Measurements from ENCODE around the gene TUB. TPM values are rescaled to one million over a fixed set of nuclear protein-coding genes. Genes with fewer than 3 reads are reported as not detected.

The TUB gene
- polyA plus RNA-seq, 1 donor: 15.2 TPM

- Histone ChIP-seq H3K36me3 (ENCODE audit: control insufficient read depth, insufficient read depth, low read length) (no peaks in the 10 kb centered on the region), H3K4me1 (ENCODE audit: control insufficient read depth, insufficient read depth, low read length) (no peaks in the 10 kb centered on the region), H3K9me3 (ENCODE audit: control insufficient read depth, low read depth, low read length) (no peaks in the 10 kb centered on the region), H3K27ac (ENCODE audit: low read length) (no peak overlapping the region), H3K27me3 (ENCODE audit: control insufficient read depth, insufficient read depth, low read length) (peaks cover 4% of the 10 kb centered on the region), H3K4me3 (ENCODE audit: low read length) (no peak overlapping the region)
- DNase-seq: no peak
- no CpG with 5 or more reads among the region's 3 CpGs for WGBS (ENCODE audit: insufficient coverage, low lambda C conversion rate)
Measured at GRCh38 chr11:8047382-8047781, 33.6 kb upstream of the TUB start.

- no peaks in the 10 kb centered on the region for H3K9me3 ChIP-seq (ENCODE audit: control insufficient read depth, low read depth, low read length)
- H3K27ac ChIP-seq (ENCODE audit: low read length): no peak overlapping the region
- no peak overlapping the region for H3K4me3 ChIP-seq (ENCODE audit: low read length)
- no peaks in the 10 kb centered on the region for H3K4me1 ChIP-seq (ENCODE audit: control insufficient read depth, insufficient read depth, low read length)
- no peaks in the 10 kb centered on the region for H3K36me3 ChIP-seq (ENCODE audit: control insufficient read depth, insufficient read depth, low read length)
- no CpG with 5 or more reads among the region's 3 CpGs for WGBS (ENCODE audit: insufficient coverage, low lambda C conversion rate)
- H3K27me3 ChIP-seq (ENCODE audit: control insufficient read depth, insufficient read depth, low read length): peaks cover 4% of the 10 kb centered on the region
- no peak for DNase-seq
Measured at GRCh38 chr11:8049084-8049483, 31.9 kb upstream of the TUB start.

- no CpG with 5 or more reads among the region's 7 CpGs for WGBS (ENCODE audit: insufficient coverage, low lambda C conversion rate)
Measured at GRCh38 chr11:8055091-8055835, 25.7 kb upstream of the TUB start.

GRCh38 chr11:8055836-8056526 lies 25.0 kb upstream of the TUB start:
- DNase-seq: no peak
- no peak overlapping the region for H3K27ac ChIP-seq (ENCODE audit: low read length)
- no peak overlapping the region for H3K4me3 ChIP-seq (ENCODE audit: low read length)
- no CpG with 5 or more reads among the region's 10 CpGs for WGBS (ENCODE audit: insufficient coverage, low lambda C conversion rate)
- no peaks in the 10 kb centered on the region for H3K27me3 ChIP-seq (ENCODE audit: control insufficient read depth, insufficient read depth, low read length)
- peaks cover 9% of the 10 kb centered on the region for H3K4me1 ChIP-seq (ENCODE audit: control insufficient read depth, insufficient read depth, low read length)
- no peaks in the 10 kb centered on the region for H3K9me3 ChIP-seq (ENCODE audit: control insufficient read depth, low read depth, low read length)
- no peaks in the 10 kb centered on the region for H3K36me3 ChIP-seq (ENCODE audit: control insufficient read depth, insufficient read depth, low read length)

More at GRCh38 chr11:8055091-8055835, 25.7 kb upstream of the TUB start:
- no peaks in the 10 kb centered on the region for H3K27me3 ChIP-seq (ENCODE audit: control insufficient read depth, insufficient read depth, low read length)
- peaks cover 9% of the 10 kb centered on the region for H3K4me1 ChIP-seq (ENCODE audit: control insufficient read depth, insufficient read depth, low read length)
- no peak overlapping the region for H3K4me3 ChIP-seq (ENCODE audit: low read length)
- H3K27ac ChIP-seq (ENCODE audit: low read length): no peak overlapping the region
- H3K36me3 ChIP-seq (ENCODE audit: control insufficient read depth, insufficient read depth, low read length): no peaks in the 10 kb centered on the region
- H3K9me3 ChIP-seq (ENCODE audit: control insufficient read depth, low read depth, low read length): no peaks in the 10 kb centered on the region
- DNase-seq: no peak

GRCh38 chr11:8056810-8057463 lies 24.1 kb upstream of the TUB start:
- no peaks in the 10 kb centered on the region for H3K9me3 ChIP-seq (ENCODE audit: control insufficient read depth, low read depth, low read length)
- DNase-seq: peak in 1 of 2 donors; percentile 37

GRCh38 chr11:8058216-8058615 lies 22.8 kb upstream of the TUB start:
- no peak overlapping the region for H3K27ac ChIP-seq (ENCODE audit: low read length)
- H3K4me1 ChIP-seq (ENCODE audit: control insufficient read depth, insufficient read depth, low read length): peaks cover 9% of the 10 kb centered on the region
- WGBS (ENCODE audit: insufficient coverage, low lambda C conversion rate): 95% methylated on average over 5 of the region's 9 CpGs
- no peaks in the 10 kb centered on the region for H3K27me3 ChIP-seq (ENCODE audit: control insufficient read depth, insufficient read depth, low read length)
- H3K36me3 ChIP-seq (ENCODE audit: control insufficient read depth, insufficient read depth, low read length): no peaks in the 10 kb centered on the region
- no peak for DNase-seq
- no peaks in the 10 kb centered on the region for H3K9me3 ChIP-seq (ENCODE audit: control insufficient read depth, low read depth, low read length)
- H3K4me3 ChIP-seq (ENCODE audit: low read length): no peak overlapping the region

More at GRCh38 chr11:8056810-8057463, 24.1 kb upstream of the TUB start:
- Histone ChIP-seq H3K4me3 (ENCODE audit: low read length) (no peak overlapping the region), H3K27ac (ENCODE audit: low read length) (no peak overlapping the region), H3K27me3 (ENCODE audit: control insufficient read depth, insufficient read depth, low read length) (no peaks in the 10 kb centered on the region), H3K36me3 (ENCODE audit: control insufficient read depth, insufficient read depth, low read length) (no peaks in the 10 kb centered on the region), H3K4me1 (ENCODE audit: control insufficient read depth, insufficient read depth, low read length) (peaks cover 9% of the 10 kb centered on the region)
- WGBS (ENCODE audit: insufficient coverage, low lambda C conversion rate): no CpG with 5 or more reads among the region's 12 CpGs

GRCh38 chr11:8059030-8059429 lies 22.0 kb upstream of the TUB start:
- WGBS (ENCODE audit: insufficient coverage, low lambda C conversion rate): 100% methylated on average over 3 of the region's 8 CpGs
- peaks cover 9% of the 10 kb centered on the region for H3K4me1 ChIP-seq (ENCODE audit: control insufficient read depth, insufficient read depth, low read length)

GRCh38 chr11:8059571-8060011 lies 21.4 kb upstream of the TUB start:
- Histone ChIP-seq H3K4me1 (ENCODE audit: control insufficient read depth, insufficient read depth, low read length) (peaks cover 9% of the 10 kb centered on the region), H3K4me3 (ENCODE audit: low read length) (no peak overlapping the region), H3K9me3 (ENCODE audit: control insufficient read depth, low read depth, low read length) (no peaks in the 10 kb centered on the region), H3K27ac (ENCODE audit: low read length) (no peak overlapping the region), H3K36me3 (ENCODE audit: control insufficient read depth, insufficient read depth, low read length) (no peaks in the 10 kb centered on the region), H3K27me3 (ENCODE audit: control insufficient read depth, insufficient read depth, low read length) (no peaks in the 10 kb centered on the region)
- no CpG with 5 or more reads among the region's 10 CpGs for WGBS (ENCODE audit: insufficient coverage, low lambda C conversion rate)
- DNase-seq: no peak

More at GRCh38 chr11:8059030-8059429, 22.0 kb upstream of the TUB start:
- Histone ChIP-seq H3K36me3 (ENCODE audit: control insufficient read depth, insufficient read depth, low read length) (no peaks in the 10 kb centered on the region), H3K9me3 (ENCODE audit: control insufficient read depth, low read depth, low read length) (no peaks in the 10 kb centered on the region), H3K27ac (ENCODE audit: low read length) (no peak overlapping the region), H3K27me3 (ENCODE audit: control insufficient read depth, insufficient read depth, low read length) (no peaks in the 10 kb centered on the region), H3K4me3 (ENCODE audit: low read length) (no peak overlapping the region)
- no peak for DNase-seq

- DNase-seq: no peak
- Histone ChIP-seq H3K36me3 (ENCODE audit: control insufficient read depth, insufficient read depth, low read length) (no peaks in the 10 kb centered on the region), H3K4me3 (ENCODE audit: low read length) (no peak overlapping the region), H3K27me3 (ENCODE audit: control insufficient read depth, insufficient read depth, low read length) (no peaks in the 10 kb centered on the region), H3K27ac (ENCODE audit: low read length) (no peak overlapping the region), H3K4me1 (ENCODE audit: control insufficient read depth, insufficient read depth, low read length) (peaks cover 9% of the 10 kb centered on the region), H3K9me3 (ENCODE audit: control insufficient read depth, low read depth, low read length) (no peaks in the 10 kb centered on the region)
- WGBS (ENCODE audit: insufficient coverage, low lambda C conversion rate): no CpG with 5 or more reads among the region's 3 CpGs
Measured at GRCh38 chr11:8060146-8060719, 20.8 kb upstream of the TUB start.
